Thyroid gland (tissue), 4 donors: Measurements from ENCODE around the gene SCP2D1.

Experiments used
- POLR2A ChIP-seq, 2 donors: fragments of 450-650 bp; IDR thresholded peaks; one replicate each; pipeline ENCODE4 v1.6.1; 2017; ENCODE audit warnings: antibody characterized with exemption in 2 of 2, mild to moderate bottlenecking in 2 of 2, moderate library complexity in 1 of 2
- TF ChIP-seq, protein P1 (sequence below), 6 experiments: fragments of 200-600 bp in 3 of 6; fragments of 450-650 bp in 3 of 6; sonication (generic) in 3 of 6; IDR thresholded peaks; one replicate each; pipeline ENCODE4 v1.5.1; 2016 to 2019; ENCODE audit warnings: antibody characterized with exemption in 6 of 6, mild to moderate bottlenecking in 2 of 6, inconsistent platforms in 1 of 6, moderate library complexity in 1 of 6

DNA sequence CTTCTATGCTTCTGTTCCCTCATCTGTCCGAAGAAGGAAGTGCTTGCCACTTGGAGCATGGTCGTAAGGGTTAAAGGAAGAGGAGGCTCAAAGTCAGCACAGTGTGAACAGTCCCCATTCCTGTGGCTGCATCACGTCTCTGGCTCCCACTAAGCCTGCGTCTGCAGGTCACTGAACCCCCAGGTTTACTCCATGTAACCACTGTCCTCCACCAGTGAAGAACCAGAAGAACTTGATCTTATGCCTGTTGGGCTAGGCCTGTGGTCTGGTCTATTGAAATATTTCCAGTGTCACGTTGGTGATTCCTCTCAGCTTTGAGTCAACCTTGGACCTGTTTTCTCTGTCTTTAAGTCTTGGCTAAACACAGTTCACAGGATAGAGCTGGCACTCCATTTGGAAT, 45.9 kb upstream of the SCP2D1 start:
- TF ChIP-seq POLR2A (IDR thresholded peaks at IDR 0.05), result no peak
- TF ChIP-seq, protein P1, sequence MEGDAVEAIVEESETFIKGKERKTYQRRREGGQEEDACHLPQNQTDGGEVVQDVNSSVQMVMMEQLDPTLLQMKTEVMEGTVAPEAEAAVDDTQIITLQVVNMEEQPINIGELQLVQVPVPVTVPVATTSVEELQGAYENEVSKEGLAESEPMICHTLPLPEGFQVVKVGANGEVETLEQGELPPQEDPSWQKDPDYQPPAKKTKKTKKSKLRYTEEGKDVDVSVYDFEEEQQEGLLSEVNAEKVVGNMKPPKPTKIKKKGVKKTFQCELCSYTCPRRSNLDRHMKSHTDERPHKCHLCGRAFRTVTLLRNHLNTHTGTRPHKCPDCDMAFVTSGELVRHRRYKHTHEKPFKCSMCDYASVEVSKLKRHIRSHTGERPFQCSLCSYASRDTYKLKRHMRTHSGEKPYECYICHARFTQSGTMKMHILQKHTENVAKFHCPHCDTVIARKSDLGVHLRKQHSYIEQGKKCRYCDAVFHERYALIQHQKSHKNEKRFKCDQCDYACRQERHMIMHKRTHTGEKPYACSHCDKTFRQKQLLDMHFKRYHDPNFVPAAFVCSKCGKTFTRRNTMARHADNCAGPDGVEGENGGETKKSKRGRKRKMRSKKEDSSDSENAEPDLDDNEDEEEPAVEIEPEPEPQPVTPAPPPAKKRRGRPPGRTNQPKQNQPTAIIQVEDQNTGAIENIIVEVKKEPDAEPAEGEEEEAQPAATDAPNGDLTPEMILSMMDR (IDR thresholded peaks at IDR 0.05), result no peak
